DMS79 treated with DMSO at 0.1 percent for 48 hours (cell line): ENCODE data around the gene CHPF.
A peak's percentile ranks its signal among the peaks of the same experiment; 100 is the strongest.

Experiments used
- DNase-seq: peaks from one replicate; lab custom pipeline; 2025; lab: John Stamatoyannopoulos, UW

CHPF gene

GRCh38 chr2:219513787-219514186 is 29.8 kb downstream of the CHPF start:
- DNase-seq, result peak; percentile 8

- no peak for DNase-seq
These were observed 30.9 kb downstream of the CHPF start for GRCh38 chr2:219512524-219513216.

GRCh38 chr2:219511547-219512325 is 31.9 kb downstream of the CHPF start:
- no peak for DNase-seq

- DNase-seq, result no peak
These were observed 33.0 kb downstream of the CHPF start for GRCh38 chr2:219510512-219511135.

- peak; percentile 34 for DNase-seq
These were observed 33.7 kb downstream of the CHPF start for GRCh38 chr2:219509780-219510511.

- no peak for DNase-seq
These were observed 34.4 kb downstream of the CHPF start for GRCh38 chr2:219508971-219509779.

- no peak for DNase-seq
These were observed 35.2 kb downstream of the CHPF start for GRCh38 chr2:219508444-219508734.

- DNase-seq, result no peak
These were observed 35.8 kb downstream of the CHPF start for GRCh38 chr2:219507581-219508443.

- DNase-seq, result no peak
These were observed 36.6 kb downstream of the CHPF start for GRCh38 chr2:219506802-219507526.

GRCh38 chr2:219506153-219506801 is 37.3 kb downstream of the CHPF start:
- no peak for DNase-seq

- DNase-seq, result no peak
These were observed 38.0 kb downstream of the CHPF start for GRCh38 chr2:219505585-219505984.

GRCh38 chr2:219502618-219503017 is 41.0 kb downstream of the CHPF start:
- DNase-seq, result no peak

- DNase-seq, result no peak
These were observed 41.8 kb downstream of the CHPF start for GRCh38 chr2:219501849-219502248.

- no peak for DNase-seq
These were observed 43.5 kb downstream of the CHPF start for GRCh38 chr2:219500135-219500534.

- DNase-seq, result no peak
These were observed 44.1 kb downstream of the CHPF start for GRCh38 chr2:219499555-219499954.

- DNase-seq, result no peak
These were observed 44.6 kb downstream of the CHPF start for GRCh38 chr2:219499058-219499307.

GRCh38 chr2:219498280-219499057 is 45.1 kb downstream of the CHPF start, which contains the start of gene GMPPA:
TSS of gene GMPPA (plus strand) at chr2:219498891. CDS start at chr2:219499976, 1,085 bp downstream.
- peak; percentile 94 for DNase-seq

- DNase-seq, result no peak
These were observed 45.9 kb downstream of the CHPF start for GRCh38 chr2:219497495-219498279.
